Measurements from ENCODE around the gene FN3K. TPM values are rescaled to one million over a fixed set of nuclear protein-coding genes. Genes with fewer than 3 reads are reported as not detected.

Gene FN3K
- total and polyA plus RNA-seq, 2 donors (not counting 3 experiments of a cell fraction or from before 2014, with no cell fraction given) = 2.0 to 12.0 TPM

GRCh38 chr17:82689077-82689476 is 46.3 kb upstream of the FN3K start:
- Histone ChIP-seq H3K4me2 (ENCODE audit: insufficient read depth, low read length) (no peak overlapping the region), H3K9me3 (replicated peaks; ENCODE audit: control insufficient read depth, insufficient read depth, low read length) (no peaks in the 10 kb centered on the region), H3K4me3 (replicated peaks in 1 of 3; ENCODE audit: insufficient read depth in 1 of 3, low read depth in 1 of 3, low read length in 3 of 3) (no peak overlapping the region), H2AFZ (ENCODE audit: low read depth, low read length) (no peak overlapping the region), H3K27me3 (ENCODE audit: control insufficient read depth in 2 of 2, insufficient read depth in 2 of 2, low read length in 2 of 2) (no peaks in the 10 kb centered on the region), H3K27ac (ENCODE audit: insufficient read depth, low read depth, low read length) (no peak overlapping the region), H4K20me1 (replicated peaks; ENCODE audit: control insufficient read depth, extremely low read depth, insufficient read depth, low read length) (no peaks in the 10 kb centered on the region), H3K79me2 (ENCODE audit: control insufficient read depth, insufficient read depth, low read length) (no peaks in the 10 kb centered on the region), H3K4me1 (ENCODE audit: control insufficient read depth, extremely low read depth, insufficient read depth, low read length) (no peaks in the 10 kb centered on the region), H3K9me1 (replicated peaks; ENCODE audit: control insufficient read depth, extremely low read depth, insufficient read depth, low read length) (no peaks in the 10 kb centered on the region), H3K36me3 (ENCODE audit: control insufficient read depth in 2 of 2, extremely low read depth in 1 of 2, insufficient read depth in 2 of 2, low read length in 2 of 2) (no peaks in the 10 kb centered on the region), H3K9ac (replicated peaks; ENCODE audit: extremely low read depth, insufficient read depth, low read length) (no peak overlapping the region)
- TF ChIP-seq CTCF (IDR thresholded peaks at IDR 0.05; ENCODE audit: extremely low read depth in 1 of 2, insufficient read depth in 1 of 2, low read depth in 1 of 2, low read length in 2 of 2) (no peak), EZH2 (IDR thresholded peaks at IDR 0.05; ENCODE audit: borderline replicate concordance, low read depth, low read length, severe bottlenecking) (no peak), POLR2AphosphoS5 (IDR thresholded peaks at IDR 0.05; ENCODE audit: insufficient read depth, low read depth, low read length) (no peak), FOS (IDR thresholded peaks at IDR 0.05; ENCODE audit: borderline replicate concordance, insufficient read depth, low read length) (no peak), MYC (IDR thresholded peaks at IDR 0.05; ENCODE audit: low read depth, low read length) (no peak), POLR2A (IDR thresholded peaks at IDR 0.05; ENCODE audit: low read depth, low read length) (no peak), JUN (IDR thresholded peaks at IDR 0.05; ENCODE audit: borderline replicate concordance, insufficient read depth, insufficient read length, low read depth) (no peak), GATA2 (IDR thresholded peaks at IDR 0.05; ENCODE audit: insufficient read depth, insufficient read length, low read depth, low read length) (no peak)
- TF ChIP-seq, protein P1, sequence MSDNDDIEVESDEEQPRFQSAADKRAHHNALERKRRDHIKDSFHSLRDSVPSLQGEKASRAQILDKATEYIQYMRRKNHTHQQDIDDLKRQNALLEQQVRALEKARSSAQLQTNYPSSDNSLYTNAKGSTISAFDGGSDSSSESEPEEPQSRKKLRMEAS (IDR thresholded peaks at IDR 0.05; ENCODE audit: insufficient read depth, insufficient read length) = no peak
- no TSS peak for BruUV-seq (replicated peaks)
- intact Hi-C loops (cut with micrococcal nuclease) = no loop called here
- no peak for DNase-seq (ENCODE audit: low read depth, low spot score)
- CTCF ChIA-PET = interaction anchor here (0.6 to 1.8 kb wide), 4 partner anchors 10 to 228 kb away, joined by 3 to 4 read pairs (median 3); partner anchors contain the start of gene RAB40B
- FAIRE-seq = no peak
- POLR2A ChIA-PET = no interaction called here
- dilution Hi-C loops (cut with MboI; ENCODE audit: extremely low pct_ligation_motif_present, low sequenced_read_pairs) = no loop called here
